ENCODE measurements around the gene KIAA0825. TPM values are rescaled to one million over a fixed set of nuclear protein-coding genes. Genes with fewer than 3 reads are reported as not detected.
A peak's percentile ranks its signal among the peaks of the same experiment; 100 is the strongest.

The KIAA0825 gene, protein sequence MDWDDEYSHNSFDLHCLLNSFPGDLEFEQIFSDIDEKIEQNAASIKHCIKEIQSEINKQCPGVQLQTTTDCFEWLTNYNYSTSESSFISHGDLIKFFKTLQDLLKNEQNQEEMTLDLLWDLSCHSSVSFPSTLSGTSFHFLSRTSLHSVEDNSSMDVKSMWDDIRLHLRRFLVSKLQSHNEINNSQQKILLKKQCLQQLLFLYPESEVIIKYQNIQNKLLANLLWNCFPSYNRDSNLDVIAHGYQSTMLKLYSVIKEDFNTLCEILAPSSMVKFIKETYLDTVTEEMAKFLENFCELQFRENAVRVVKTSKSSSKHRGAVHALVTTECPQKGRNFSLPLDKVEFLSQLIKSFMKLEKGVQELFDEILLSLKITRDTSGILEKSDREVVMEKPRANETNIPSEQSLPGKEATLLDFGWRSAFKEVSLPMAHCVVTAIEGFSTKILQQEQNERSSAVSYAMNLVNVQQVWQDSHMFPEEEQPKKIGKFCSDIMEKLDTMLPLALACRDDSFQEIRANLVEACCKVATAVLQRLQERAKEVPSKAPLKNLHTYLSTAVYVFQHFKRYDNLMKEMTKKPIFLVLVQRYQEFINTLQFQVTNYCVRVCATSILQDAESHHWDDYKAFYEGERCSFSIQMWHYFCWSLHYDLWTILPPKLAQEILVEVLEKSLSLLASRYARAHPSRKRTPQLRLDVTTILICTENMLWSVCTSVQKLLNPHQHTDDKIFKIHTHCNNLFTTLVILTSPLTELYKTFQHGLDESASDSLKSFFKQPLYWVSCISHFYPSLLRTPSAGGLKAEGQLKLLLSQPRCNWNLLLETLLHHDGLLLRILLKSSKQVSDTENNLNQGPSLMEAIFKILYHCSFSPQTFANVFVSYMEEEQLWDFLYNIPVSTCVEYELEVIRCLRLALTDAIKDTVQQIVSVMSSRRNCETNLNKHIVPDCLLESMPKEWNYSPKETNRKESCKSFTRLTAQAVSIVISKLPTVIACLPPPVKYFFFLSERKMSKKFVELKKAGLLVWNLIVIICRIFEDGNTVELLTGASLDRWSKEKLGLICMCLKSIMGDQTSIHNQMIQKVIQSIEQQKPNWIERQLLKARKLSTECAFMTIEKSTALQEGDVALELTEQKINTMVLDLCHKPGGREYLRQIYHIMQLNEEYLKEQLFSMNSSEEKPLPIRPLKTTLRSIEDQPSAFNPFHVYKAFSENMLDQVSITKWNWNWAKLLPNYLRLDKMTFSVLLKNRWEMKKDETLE (N-terminal part only)
- 3.1 and 4.2 TPM in 2 replicates for total RNA-seq (ENCODE audit: low replicate concordance)
- long read RNA-seq, partial matches to known transcripts: 0 of 10 reads
- long read RNA-seq, other reads (novel, unspliced or antisense): 7 of 10 reads

DNA sequence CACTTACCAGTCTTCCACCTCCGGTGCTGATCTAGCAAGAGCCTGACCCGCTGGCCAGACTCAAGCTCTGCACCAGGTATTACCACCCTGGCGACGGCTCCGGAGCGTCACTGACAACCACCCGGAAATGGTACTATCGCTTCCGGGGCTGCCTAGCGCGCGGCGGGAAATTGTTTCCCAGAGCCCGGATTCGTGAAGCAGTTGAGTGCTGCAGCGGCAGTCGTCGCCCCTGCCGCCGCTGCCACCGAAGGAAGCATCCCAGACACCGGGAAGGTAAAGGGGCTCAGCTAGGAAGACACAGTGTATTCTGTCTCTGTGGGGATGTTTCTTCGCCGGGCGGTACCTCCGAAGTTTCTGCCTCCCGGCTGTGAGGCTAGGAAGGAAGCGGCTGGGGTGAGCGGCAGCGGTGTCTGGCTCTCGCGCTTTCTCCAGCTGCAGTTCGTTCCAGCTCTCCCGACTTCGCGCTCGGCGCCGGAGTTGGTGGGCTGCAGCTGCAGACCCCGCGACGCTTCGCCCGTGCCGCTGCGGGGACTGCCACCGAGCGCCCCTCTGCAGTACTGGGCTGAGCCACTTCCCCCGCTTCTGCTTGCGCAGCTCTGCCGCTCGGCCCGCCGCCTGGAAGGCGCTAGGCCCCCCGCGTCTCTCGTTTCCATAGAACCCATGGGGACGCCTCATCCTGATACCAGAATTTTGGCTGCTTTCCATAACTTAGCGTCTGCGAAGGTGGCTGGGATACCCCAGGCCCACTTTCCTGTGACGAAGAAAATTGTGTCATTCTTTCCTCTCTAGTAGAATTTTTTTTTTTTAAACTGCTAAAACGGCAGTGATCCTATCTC, at the start of gene KIAA0825, which contains the start of gene SLF1:
Gene KIAA0825, minus strand, starts transcription at position 112 of the 836 bp plus-strand sequence. CDS start 81,478 bp downstream, outside the sequence.
Gene SLF1, plus strand, starts transcription at position 177 of the 836 bp plus-strand sequence. CDS start 10,142 bp downstream, outside the sequence.
- no peaks in the 10 kb centered on the region for H3K27me3 Mint-ChIP-seq
- no peaks in the 10 kb centered on the region for H3K36me3 Mint-ChIP-seq
- no peaks in the 10 kb centered on the region for H3K9me3 Mint-ChIP-seq
- TF ChIP-seq, protein P1, sequence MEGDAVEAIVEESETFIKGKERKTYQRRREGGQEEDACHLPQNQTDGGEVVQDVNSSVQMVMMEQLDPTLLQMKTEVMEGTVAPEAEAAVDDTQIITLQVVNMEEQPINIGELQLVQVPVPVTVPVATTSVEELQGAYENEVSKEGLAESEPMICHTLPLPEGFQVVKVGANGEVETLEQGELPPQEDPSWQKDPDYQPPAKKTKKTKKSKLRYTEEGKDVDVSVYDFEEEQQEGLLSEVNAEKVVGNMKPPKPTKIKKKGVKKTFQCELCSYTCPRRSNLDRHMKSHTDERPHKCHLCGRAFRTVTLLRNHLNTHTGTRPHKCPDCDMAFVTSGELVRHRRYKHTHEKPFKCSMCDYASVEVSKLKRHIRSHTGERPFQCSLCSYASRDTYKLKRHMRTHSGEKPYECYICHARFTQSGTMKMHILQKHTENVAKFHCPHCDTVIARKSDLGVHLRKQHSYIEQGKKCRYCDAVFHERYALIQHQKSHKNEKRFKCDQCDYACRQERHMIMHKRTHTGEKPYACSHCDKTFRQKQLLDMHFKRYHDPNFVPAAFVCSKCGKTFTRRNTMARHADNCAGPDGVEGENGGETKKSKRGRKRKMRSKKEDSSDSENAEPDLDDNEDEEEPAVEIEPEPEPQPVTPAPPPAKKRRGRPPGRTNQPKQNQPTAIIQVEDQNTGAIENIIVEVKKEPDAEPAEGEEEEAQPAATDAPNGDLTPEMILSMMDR (conservative IDR thresholded peaks at IDR 0.05): no peak
- no peaks in the 10 kb centered on the region for H3K4me1 Mint-ChIP-seq (ENCODE audit: unreplicated experiment)
- peak; percentile 90 for DNase-seq (ENCODE audit: extremely low spot score, unreplicated experiment)
- peak within 1 kb of the TSS; percentile 95 for H3K4me3 Mint-ChIP-seq
- peak within 1 kb of the TSS; percentile 73 for H3K27ac Mint-ChIP-seq

DNA sequence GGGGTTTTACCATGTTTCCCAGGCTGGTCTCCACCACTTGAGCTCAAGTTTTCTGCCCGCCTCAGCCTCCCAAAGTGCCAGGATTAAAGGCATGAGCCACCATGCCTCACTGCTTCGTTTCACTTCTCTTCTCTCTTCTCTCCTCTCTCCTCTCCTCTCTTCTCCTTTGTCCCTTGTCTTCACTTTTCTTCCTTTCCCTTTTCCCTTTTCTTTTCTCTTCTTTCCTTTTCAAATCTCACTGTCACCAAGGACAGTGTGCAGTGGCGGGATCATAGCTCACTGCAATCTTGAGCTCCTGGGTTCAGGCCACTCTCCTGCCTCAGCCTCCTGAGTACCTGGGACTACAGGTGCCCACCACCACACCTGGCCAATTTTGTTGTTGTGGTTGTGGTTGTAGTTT, 49.5 kb upstream of the KIAA0825 start:
- Mint-ChIP-seq H3K36me3 (peaks cover 14% of the 10 kb centered on the region), H3K4me1 (ENCODE audit: unreplicated experiment) (no peaks in the 10 kb centered on the region), H3K27me3 (no peaks in the 10 kb centered on the region), H3K9me3 (no peaks in the 10 kb centered on the region), H3K4me3 (no peak overlapping the region), H3K27ac (no peak overlapping the region)
- TF ChIP-seq, protein P1 (conservative IDR thresholded peaks at IDR 0.05): no peak
- DNase-seq (ENCODE audit: extremely low spot score, unreplicated experiment): no peak

DNA sequence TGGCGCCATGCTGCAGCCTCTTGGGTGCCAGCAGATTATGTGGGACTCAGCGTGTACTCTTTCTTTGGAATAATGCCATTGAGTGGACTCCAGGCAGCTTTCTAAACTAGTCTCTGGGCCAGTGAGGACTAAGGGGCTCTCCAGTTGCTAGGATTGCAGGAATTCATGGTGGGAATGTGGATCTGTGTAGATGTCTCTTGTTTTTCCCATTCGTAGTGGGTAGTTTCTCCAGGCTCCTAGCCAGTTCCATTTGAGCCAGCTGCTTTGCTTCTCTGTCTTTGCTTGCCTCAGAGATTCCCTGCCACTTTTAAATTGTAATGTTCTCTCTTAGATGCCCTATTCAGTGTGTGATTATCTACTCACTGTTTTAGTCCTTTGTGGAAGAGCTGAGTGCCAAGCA, 42.7 kb upstream of the KIAA0825 start:
- H3K27ac Mint-ChIP-seq: no peak overlapping the region
- no peak for DNase-seq (ENCODE audit: extremely low spot score, unreplicated experiment)

DNA sequence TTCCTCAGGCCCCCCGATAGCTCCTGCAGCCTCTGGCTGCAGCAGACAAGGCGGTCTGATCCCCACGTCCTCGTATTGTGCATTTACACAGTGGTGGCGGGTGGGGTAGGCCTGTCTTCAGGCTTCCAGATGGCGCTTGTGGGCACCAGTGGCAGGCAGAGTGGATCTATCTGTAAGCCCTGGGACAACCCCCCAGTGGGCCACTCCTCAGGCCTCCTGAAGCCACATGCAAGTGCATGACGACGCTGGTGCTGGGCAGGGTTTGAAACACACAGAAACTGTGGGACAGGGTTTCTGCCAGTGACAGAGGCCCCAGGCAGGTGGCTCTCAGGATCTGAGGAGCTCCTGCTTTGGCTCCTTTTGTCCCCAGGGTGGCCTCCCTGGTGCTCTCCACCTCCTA, 42.1 kb upstream of the KIAA0825 start:
- no peak for DNase-seq (ENCODE audit: extremely low spot score, unreplicated experiment)
- Mint-ChIP-seq H3K36me3 (peaks cover 49% of the 10 kb centered on the region), H3K27me3 (no peaks in the 10 kb centered on the region), H3K4me3 (no peak overlapping the region), H3K27ac (no peak overlapping the region), H3K4me1 (ENCODE audit: unreplicated experiment) (no peaks in the 10 kb centered on the region), H3K9me3 (peaks cover 20% of the 10 kb centered on the region)
- TF ChIP-seq, protein P1 (conservative IDR thresholded peaks at IDR 0.05): no peak

More for the DNA sequence above, 42.7 kb upstream of the KIAA0825 start:
- TF ChIP-seq, protein P1 (conservative IDR thresholded peaks at IDR 0.05): no peak
- H3K9me3 Mint-ChIP-seq: peaks cover 14% of the 10 kb centered on the region
- no peaks in the 10 kb centered on the region for H3K27me3 Mint-ChIP-seq
- H3K36me3 Mint-ChIP-seq: peaks cover 43% of the 10 kb centered on the region
- no peaks in the 10 kb centered on the region for H3K4me1 Mint-ChIP-seq (ENCODE audit: unreplicated experiment)
- no peak overlapping the region for H3K4me3 Mint-ChIP-seq

Data from type B pancreatic cell (in vitro differentiated cells).